Immature natural killer cell (primary cell): ENCODE results near the gene FGF19. TPM values are rescaled to one million over a fixed set of nuclear protein-coding genes. Genes with fewer than 3 reads are reported as not detected.

Experiments used
- DNase-seq, 3 donors: peaks; one replicate each; pipeline ENCODE4 v3.0.0; 2022; ENCODE audit warnings: mixed read lengths in 1 of 3
- H3K27ac Mint-ChIP-seq, 6 donors: one replicate each; pipeline ENCODE4 v1.8.0; 2020; ENCODE audit warnings: mixed read lengths in 6 of 6, mild to moderate bottlenecking in 5 of 6, inconsistent platforms in 4 of 6, moderate library complexity in 3 of 6
- H3K27me3 Mint-ChIP-seq, 3 donors: one replicate each; pipeline ENCODE4 v1.8.0; 2020 to 2021; ENCODE audit warnings: low read depth in 3 of 3, mild to moderate bottlenecking in 3 of 3, mixed read lengths in 3 of 3, moderate library complexity in 3 of 3, inconsistent platforms in 1 of 3
- H3K36me3 Mint-ChIP-seq, 3 donors: one replicate each; pipeline ENCODE4 v1.8.0; 2020; ENCODE audit warnings: mixed read lengths in 3 of 3, inconsistent platforms in 2 of 3, mild to moderate bottlenecking in 2 of 3
- H3K4me1 Mint-ChIP-seq, 2 donors: one replicate each; pipeline ENCODE4 v1.8.0; 2020; ENCODE audit warnings: inconsistent platforms in 2 of 2, mild to moderate bottlenecking in 2 of 2, mixed read lengths in 2 of 2, moderate library complexity in 1 of 2
- H3K4me3 Mint-ChIP-seq, 5 donors: one replicate each; pipeline ENCODE4 v1.8.0; 2020; ENCODE audit warnings: mild to moderate bottlenecking in 5 of 5, mixed read lengths in 5 of 5, inconsistent platforms in 3 of 5, moderate library complexity in 3 of 5
- H3K9me3 Mint-ChIP-seq, 6 donors: one replicate each; pipeline ENCODE4 v1.8.0; 2020; ENCODE audit warnings: mild to moderate bottlenecking in 6 of 6, mixed read lengths in 6 of 6, inconsistent platforms in 4 of 6, moderate library complexity in 3 of 6
- polyA plus RNA-seq, 3 donors: library from polyadenylated mRNA; unstranded; fragments of 300-500 nt; fragmentation: Illumina TruSeq; gene quantifications; one replicate each; pipeline ENCODE4 v1.2.3, GENCODE V29; 2021

Gene FGF19
- polyA plus RNA-seq, 3 donors from 2014 or later: not detected

- Mint-ChIP-seq H3K36me3 (no peaks in the 10 kb centered on the region), H3K4me3 (no peak overlapping the region), H3K4me1 (no peaks in the 10 kb centered on the region), H3K9me3 (peaks cover 0 to 4% (median 0%) of the 10 kb centered on the region in 6 donors), H3K27me3 (peaks cover 0 to 6% (median 5%) of the 10 kb centered on the region in 3 donors), H3K27ac (no peak overlapping the region)
- no peak for DNase-seq
These were observed 26.7 kb upstream of the FGF19 start for GRCh38 chr11:69730500-69730899.

DNA sequence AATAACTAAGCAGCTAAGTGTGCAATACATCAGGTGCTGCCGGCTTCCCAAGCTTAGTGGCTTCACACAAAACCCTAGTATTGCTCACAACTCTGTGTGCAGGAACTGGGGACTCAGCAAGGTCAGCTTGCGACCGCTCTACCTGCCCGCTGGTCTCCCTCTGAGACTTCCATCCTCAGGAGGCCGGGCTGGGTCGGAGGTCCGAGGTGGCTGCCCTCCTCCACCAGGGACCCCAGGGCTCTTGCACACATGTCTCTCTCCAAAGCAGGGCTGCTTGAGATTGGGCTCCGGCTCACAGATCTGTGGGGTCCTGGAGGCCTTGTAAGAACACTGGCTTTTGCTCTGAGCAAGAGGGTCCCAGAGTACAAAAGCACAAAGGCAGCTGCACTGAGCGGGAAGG, 25.4 kb upstream of the FGF19 start:
- Mint-ChIP-seq H3K27me3 (peaks cover 0 to 7% (median 6%) of the 10 kb centered on the region in 3 donors), H3K4me3 (no peak overlapping the region)
- DNase-seq: no peak

DNA sequence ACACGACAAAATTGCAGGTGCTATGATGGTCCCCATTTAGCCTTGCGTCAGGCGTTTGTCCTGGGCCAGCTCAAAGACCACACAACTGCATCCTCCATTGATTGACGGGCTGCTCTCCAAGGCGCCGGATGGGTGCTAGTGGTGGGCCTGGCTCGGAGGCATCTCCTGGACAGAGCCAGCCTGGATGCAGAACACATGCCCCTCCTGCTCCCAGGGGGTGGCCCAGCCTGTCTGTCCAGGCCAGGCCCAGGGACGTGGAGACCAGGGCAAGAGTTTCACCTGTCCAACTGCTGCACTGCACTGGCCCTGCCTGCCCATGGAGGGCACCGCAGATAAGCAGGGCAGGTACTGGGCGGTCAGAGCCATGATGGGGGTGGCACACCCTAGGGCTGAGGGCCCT, 23.4 kb upstream of the FGF19 start:
- Mint-ChIP-seq H3K9me3 (no peaks in the 10 kb centered on the region), H3K36me3 (no peaks in the 10 kb centered on the region), H3K4me3 (no peak overlapping the region), H3K4me1 (no peaks in the 10 kb centered on the region), H3K27me3 (peaks cover 0 to 7% (median 4%) of the 10 kb centered on the region in 3 donors), H3K27ac (no peak overlapping the region)
- no peak for DNase-seq

More for the DNA sequence above, 25.4 kb upstream of the FGF19 start:
- H3K27ac Mint-ChIP-seq: no peak overlapping the region
- H3K36me3 Mint-ChIP-seq: no peaks in the 10 kb centered on the region
- H3K4me1 Mint-ChIP-seq: no peaks in the 10 kb centered on the region
- peaks cover 0 to 4% (median 0%) of the 10 kb centered on the region in 6 donors for H3K9me3 Mint-ChIP-seq

DNA sequence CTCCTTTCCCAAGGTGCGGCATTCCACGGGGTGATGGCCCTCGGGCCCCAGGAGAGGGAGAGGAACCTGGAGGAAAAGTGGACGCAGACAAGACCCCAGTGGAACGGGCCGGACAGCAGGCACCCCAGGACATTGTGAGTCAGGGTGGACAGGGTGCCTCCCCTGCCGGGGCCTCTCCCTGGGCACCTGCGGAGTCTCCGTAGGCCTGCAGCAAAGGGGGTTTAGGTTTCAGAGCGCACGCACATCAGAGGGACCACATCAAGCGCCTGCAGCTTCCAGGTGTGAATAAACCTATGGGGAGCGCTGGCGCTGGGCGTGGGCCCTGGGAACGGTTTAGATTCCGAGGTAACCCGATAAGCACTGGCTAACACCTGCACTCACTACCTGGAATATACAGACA, 22.7 kb upstream of the FGF19 start:
- Mint-ChIP-seq H3K27me3 (peaks cover 0 to 7% (median 4%) of the 10 kb centered on the region in 3 donors), H3K27ac (no peak overlapping the region), H3K4me3 (no peak overlapping the region), H3K9me3 (no peaks in the 10 kb centered on the region), H3K4me1 (no peaks in the 10 kb centered on the region), H3K36me3 (no peaks in the 10 kb centered on the region)
- DNase-seq: no peak

GRCh38 chr11:69726019-69726418, 22.2 kb upstream of the FGF19 start:
- no peak for DNase-seq
- no peak overlapping the region for H3K27ac Mint-ChIP-seq
- no peaks in the 10 kb centered on the region for H3K4me1 Mint-ChIP-seq
- peaks cover 0 to 8% (median 7%) of the 10 kb centered on the region in 3 donors for H3K27me3 Mint-ChIP-seq
- H3K9me3 Mint-ChIP-seq: no peaks in the 10 kb centered on the region
- no peaks in the 10 kb centered on the region for H3K36me3 Mint-ChIP-seq
- H3K4me3 Mint-ChIP-seq: no peak overlapping the region

DNA sequence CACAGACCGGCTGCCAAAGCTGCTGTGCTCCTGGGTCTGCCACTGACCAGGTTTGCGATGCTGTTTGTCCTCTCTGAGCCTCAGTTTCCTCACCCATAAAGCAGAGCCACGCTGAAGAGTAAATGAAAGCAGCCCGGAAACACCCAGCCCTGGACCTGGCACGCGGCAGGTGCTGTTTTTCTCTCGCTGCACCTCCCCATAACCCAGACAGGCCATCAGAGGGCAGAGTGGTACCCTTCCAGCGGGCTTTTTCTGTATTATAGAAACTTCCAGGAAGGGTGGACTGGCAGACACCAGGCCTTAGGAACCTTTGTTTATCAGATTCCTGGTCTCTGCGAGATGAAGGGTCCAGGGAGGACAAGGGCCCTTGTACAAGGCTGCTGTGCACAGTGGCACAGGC, 17.9 kb upstream of the FGF19 start:
- DNase-seq: no peak
- no peaks in the 10 kb centered on the region for H3K36me3 Mint-ChIP-seq
- no peaks in the 10 kb centered on the region for H3K9me3 Mint-ChIP-seq
- no peak overlapping the region for H3K4me3 Mint-ChIP-seq
- no peak overlapping the region for H3K27ac Mint-ChIP-seq
- no peaks in the 10 kb centered on the region for H3K4me1 Mint-ChIP-seq
- peaks cover 0 to 6% (median 4%) of the 10 kb centered on the region in 3 donors for H3K27me3 Mint-ChIP-seq

- Mint-ChIP-seq H3K27me3 (peaks cover 0 to 4% (median 4%) of the 10 kb centered on the region in 3 donors), H3K4me3 (no peak overlapping the region), H3K9me3 (no peaks in the 10 kb centered on the region), H3K27ac (no peak overlapping the region), H3K36me3 (no peaks in the 10 kb centered on the region), H3K4me1 (no peaks in the 10 kb centered on the region)
- DNase-seq: no peak
These were observed 17.3 kb upstream of the FGF19 start for GRCh38 chr11:69721106-69721505.

GRCh38 chr11:69718912-69719311, 15.1 kb upstream of the FGF19 start:
- Mint-ChIP-seq H3K36me3 (no peaks in the 10 kb centered on the region), H3K4me3 (no peak overlapping the region), H3K4me1 (no peaks in the 10 kb centered on the region), H3K9me3 (no peaks in the 10 kb centered on the region), H3K27me3 (peaks cover 0 to 4% (median 4%) of the 10 kb centered on the region in 3 donors), H3K27ac (no peak overlapping the region)
- no peak for DNase-seq

DNA sequence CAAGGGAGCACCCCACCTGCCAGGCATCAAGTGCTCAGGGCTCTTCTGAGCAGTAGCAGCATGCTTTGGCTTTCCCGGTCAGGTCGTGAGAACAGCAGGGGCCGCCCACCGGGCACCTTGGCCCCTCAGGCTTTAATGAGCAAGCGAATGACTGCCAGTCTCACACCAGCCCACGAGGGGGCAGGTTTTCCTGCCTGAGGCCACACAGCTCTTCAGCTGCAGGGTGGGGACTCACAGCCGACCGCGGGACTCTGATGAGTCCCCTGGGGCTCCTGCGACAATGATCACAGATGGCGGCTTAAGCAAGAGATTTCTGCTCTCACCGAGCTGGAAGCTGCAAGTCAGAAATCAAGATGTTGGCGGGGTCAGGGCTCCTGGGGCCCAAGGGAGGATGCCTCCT, 14.3 kb upstream of the FGF19 start:
- no peak overlapping the region for H3K27ac Mint-ChIP-seq
- DNase-seq: no peak
- peaks cover 2 to 4% (median 4%) of the 10 kb centered on the region in 3 donors for H3K27me3 Mint-ChIP-seq
- H3K9me3 Mint-ChIP-seq: no peaks in the 10 kb centered on the region
- no peaks in the 10 kb centered on the region for H3K36me3 Mint-ChIP-seq
- H3K4me1 Mint-ChIP-seq: no peaks in the 10 kb centered on the region
- no peak overlapping the region for H3K4me3 Mint-ChIP-seq

GRCh38 chr11:69716891-69717747, 13.3 kb upstream of the FGF19 start:
- Mint-ChIP-seq H3K27ac (no peak overlapping the region), H3K36me3 (no peaks in the 10 kb centered on the region), H3K4me3 (no peak overlapping the region), H3K9me3 (no peaks in the 10 kb centered on the region), H3K27me3 (peaks cover 3 to 7% (median 4%) of the 10 kb centered on the region in 3 donors), H3K4me1 (peaks cover under 1 to 2% of the 10 kb centered on the region in 2 donors)
- DNase-seq: no peak

- H3K4me1 Mint-ChIP-seq: peaks cover 3 to 5% of the 10 kb centered on the region in 2 donors
- H3K27ac Mint-ChIP-seq: no peak overlapping the region
- no peaks in the 10 kb centered on the region for H3K9me3 Mint-ChIP-seq
- peaks cover 1 to 10% (median 5%) of the 10 kb centered on the region in 3 donors for H3K27me3 Mint-ChIP-seq
- no peak for DNase-seq
- no peaks in the 10 kb centered on the region for H3K36me3 Mint-ChIP-seq
- no peak overlapping the region for H3K4me3 Mint-ChIP-seq
These were observed 12.3 kb upstream of the FGF19 start for GRCh38 chr11:69716099-69716498.

DNA sequence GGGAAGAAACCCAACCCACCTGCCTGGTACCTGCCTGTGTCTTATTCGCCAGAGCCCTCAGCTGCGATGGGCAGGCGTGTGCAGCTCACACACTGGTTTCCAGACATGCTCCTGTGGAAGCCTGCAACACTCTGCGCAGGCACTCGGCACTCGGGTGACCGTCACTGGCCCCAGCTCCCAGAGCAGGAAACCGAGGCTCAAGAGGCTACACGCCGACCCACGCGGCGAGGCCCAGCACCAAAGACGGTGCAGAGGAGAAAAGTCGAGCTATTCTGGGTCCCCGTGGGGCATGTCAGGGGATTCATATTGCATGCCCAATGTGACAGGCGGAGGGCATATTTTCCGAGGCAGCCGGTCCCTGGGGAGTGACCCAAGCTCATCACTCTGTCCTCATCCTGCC, 11.6 kb upstream of the FGF19 start:
- peaks cover 3 to 5% of the 10 kb centered on the region in 2 donors for H3K4me1 Mint-ChIP-seq
- no peak overlapping the region for H3K4me3 Mint-ChIP-seq

DNA sequence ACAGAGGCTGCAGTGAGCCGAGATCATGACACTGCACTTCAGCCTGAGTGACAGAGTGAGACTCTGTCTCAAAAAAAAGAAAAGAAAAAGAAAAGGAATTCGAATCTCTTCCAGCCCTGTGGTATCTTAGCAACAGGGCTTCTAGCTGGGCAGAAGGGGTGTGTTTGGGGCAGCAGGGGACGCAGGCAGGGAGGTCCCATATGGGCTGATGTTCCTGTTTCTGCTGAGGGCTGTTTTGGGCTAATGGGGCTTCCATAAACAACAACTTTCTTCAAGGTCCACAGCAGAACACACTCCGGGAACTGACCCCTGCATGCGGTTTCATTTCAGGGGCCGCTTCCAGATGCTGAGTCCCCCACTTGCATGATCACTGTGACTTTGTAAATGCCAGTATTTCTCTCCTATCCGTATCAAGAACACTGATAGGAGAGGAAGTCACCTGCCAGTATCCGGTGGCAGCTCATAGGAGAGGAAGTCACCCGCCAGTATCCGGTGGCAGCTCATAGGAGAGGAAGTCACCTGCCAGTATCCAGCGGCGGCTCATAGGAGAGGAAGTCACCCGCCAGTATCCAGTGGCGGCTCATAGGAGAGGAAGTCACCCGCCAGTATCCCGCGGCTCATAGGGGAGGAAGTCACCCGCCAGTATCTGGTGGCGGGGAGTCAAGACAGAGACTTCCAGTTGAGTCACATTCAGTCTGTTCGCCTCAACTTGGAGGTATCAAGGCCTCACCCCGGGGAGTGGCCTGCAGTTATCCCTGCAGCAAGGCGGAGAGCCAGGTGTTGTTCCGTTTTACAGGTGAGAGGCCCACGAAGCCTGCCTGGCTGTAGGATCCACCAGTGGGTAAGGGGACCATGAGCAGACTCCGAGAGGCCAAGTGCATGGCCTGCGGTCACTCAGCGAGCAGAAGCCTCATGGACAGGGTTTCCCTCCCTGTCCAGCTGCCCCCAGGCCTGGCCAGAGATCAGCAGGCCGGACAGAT, 8.3 kb upstream of the FGF19 start:
- Mint-ChIP-seq H3K36me3 (no peaks in the 10 kb centered on the region), H3K27me3 (peaks cover 3 to 12% (median 8%) of the 10 kb centered on the region in 3 donors), H3K4me1 (peaks cover 3 to 5% of the 10 kb centered on the region in 2 donors), H3K9me3 (no peaks in the 10 kb centered on the region), H3K4me3 (peak overlapping the region in 1 of 5 donors; percentile 1), H3K27ac (peak overlapping the region in 1 of 6 donors; percentile 4)
- DNase-seq: no peak

More for the DNA sequence above, 11.6 kb upstream of the FGF19 start:
- DNase-seq: no peak
- Mint-ChIP-seq H3K36me3 (no peaks in the 10 kb centered on the region), H3K27me3 (peaks cover 0 to 8% (median 7%) of the 10 kb centered on the region in 3 donors), H3K27ac (no peak overlapping the region), H3K9me3 (no peaks in the 10 kb centered on the region)
